Measurements from ENCODE around the gene RFX3.

RFX3 gene

DNA sequence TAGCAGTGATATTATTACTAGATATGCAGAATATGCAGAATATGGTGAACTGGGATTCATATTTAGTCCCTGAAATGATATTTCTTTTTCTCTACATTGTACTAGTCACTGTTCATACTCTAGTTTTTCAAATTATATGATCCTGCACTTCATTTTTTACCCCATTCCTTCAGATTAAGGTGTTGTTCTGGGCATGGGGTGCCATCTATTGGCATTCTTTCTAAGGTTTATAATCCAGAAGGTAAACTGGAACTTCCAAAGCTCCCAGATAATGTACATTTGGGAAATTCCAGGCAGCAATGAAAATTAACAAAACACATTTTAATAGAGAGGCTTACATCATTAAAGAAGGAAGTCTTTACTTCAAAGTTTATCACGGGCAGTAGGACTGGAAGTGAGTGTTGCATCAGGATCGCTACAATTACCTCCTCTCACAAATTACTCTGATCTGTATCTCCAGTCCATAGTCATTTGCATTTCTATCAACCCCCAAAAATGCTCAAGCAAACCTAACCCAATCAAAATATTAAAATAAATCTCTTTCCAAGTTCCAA is 12.5 kb downstream of the RFX3 start:
- no peak for DNase-seq

DNA sequence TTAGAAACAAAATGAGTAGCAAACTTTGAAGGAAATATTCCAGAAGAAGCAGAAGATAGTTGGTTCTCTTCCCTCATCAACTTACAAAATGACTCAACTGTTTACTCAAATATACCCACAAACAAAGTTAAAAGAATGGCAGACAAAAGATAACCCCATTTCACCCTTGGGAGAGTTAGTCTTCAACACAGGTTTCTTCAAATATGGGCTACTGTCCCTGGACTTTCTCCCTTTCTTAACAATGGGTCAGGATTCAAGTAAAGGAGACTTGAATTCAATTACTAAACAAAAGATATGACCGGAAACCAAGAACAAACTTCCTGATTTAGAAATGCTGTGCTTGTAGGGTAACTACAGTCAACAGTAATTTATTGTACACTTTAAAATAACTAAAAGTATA is 14.2 kb downstream of the RFX3 start:
- no peak for DNase-seq

DNA sequence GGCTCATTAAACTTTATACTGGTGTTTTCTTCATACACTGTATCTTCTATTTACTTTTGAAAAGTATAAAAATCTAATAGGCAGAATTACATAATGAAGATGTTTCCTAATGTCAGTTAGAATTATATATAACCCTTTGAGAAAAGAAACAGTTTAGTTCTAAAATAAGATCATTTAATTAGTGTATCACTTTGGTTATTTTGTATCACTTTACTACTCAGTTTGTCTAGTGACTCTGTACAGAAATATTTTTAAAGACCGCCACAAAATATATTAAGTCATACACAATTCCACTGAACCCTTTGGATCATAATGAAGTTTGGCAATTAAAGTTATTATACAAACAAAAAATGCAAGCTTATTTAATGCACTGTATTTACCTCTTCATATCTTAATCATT is 15.0 kb downstream of the RFX3 start:
- DNase-seq = no peak

DNA sequence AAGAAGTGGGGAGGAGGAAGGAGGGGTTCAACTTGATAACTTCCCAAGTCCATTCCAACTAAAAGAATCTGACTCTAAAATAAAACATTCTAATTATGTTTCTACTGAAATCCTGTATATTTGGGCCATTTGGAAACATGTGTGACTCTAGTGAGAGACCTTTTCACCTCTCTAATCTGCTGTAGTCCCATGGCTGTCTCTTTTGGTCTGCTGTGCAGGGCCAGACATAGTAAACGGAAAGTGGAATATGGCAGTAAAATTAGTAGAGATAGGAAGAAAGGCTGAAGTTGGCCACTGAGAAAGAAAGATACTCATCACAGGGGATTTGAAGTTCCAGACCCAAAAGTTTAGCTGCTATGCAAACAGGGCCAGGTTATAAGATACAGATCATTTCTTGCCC is 15.9 kb downstream of the RFX3 start:
- DNase-seq = no peak

DNA sequence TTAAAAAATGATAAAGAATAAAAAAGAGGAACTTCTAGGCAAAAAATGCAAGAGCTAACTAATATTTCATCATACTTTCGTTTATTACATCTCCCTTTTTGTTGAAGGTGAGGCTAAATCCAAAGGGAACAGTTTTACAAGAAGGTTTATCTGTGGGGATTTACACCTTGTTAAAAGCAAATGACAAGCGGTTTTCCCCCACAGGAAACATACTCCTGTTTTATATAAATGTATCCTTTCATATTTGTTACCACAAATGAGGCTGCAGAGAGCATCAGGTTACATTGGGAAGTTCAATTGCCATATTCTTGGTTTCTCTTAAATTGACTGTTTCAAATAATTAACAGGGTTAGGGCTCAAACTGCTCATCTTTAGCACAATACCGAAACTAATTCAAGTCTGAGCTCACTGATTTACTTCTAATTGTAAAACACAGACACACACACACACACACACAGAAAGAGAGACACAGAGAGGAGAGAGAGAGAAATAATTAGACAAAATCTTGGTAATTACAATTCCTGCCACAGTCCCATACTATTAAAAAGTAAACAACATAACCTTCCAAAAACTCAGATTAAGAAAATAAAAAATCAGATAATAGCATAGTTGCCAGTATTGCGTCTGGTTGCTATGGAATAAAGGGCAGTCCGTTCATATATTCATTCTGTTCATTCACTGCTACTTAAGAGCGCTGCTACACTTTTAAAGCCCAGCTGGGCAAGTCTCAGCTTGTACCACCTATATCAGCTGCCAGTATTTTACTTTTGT is 17.1 kb downstream of the RFX3 start:
- DNase-seq = no peak

DNA sequence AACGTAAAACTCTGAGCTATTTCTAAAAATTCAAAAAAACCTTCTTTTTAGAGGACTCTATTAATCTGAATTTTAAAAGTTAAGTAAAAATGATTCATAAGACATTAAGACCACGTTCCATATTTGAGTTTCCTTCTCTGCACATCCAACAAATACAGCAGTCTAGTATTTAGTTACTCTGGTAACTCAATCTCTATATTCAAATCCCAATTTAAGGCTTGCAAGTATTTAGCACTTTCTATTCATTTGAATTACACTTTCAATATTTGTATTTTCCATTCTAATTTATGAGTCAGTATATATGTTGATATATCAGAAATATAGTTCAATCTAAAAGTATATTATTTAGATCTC is 17.7 kb downstream of the RFX3 start:
- DNase-seq = no peak

DNA sequence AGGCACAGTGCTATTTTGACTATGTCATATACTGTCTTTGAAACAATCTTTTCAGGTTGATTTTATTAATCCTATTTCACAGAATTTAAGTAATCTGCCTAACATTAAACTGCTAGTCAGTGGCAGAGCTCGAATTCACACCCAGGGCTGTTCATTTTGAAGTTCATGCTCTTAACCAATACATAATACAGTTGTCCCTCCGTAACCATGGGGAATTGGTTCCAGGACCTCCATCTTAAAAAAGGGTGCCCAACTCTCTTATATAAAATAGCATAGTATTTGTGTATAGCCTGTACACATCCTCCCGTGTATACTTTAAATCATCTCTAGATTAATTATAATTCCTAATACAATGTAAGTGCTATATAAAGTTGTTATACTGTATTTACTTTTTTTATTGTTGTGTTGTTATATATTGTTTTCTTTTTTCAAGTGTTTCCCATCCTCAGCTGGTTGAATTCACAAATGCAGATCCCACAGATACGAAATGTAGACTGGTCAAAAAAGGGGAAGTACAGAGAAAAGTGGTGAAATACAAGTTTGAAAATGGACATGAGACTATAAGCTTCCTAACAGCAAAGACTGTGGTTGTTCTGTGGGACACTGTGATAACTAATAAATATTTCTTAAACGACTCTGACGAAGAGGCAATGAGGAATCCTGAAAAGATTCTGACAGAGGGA is 18.3 kb downstream of the RFX3 start:
- no peak for DNase-seq

DNA sequence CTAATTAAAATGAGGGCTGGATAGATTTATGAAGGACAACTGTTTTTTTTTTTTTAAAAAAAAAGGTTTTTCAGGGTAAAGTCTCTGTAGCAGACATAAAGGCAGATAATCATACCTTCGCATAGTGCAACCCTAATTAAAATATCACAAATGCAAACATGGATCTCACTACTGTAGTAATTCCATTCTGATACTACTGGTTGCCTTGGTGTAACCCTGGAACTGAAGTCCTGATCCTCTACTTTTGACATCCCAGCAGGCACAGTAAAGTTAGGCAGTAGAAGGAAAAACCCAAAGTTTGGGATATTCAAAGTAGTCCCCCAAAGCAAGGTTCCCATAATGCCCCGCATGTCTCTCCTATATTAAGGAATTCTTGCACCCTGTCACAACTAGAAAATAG is 19.6 kb downstream of the RFX3 start:
- DNase-seq = no peak

DNA sequence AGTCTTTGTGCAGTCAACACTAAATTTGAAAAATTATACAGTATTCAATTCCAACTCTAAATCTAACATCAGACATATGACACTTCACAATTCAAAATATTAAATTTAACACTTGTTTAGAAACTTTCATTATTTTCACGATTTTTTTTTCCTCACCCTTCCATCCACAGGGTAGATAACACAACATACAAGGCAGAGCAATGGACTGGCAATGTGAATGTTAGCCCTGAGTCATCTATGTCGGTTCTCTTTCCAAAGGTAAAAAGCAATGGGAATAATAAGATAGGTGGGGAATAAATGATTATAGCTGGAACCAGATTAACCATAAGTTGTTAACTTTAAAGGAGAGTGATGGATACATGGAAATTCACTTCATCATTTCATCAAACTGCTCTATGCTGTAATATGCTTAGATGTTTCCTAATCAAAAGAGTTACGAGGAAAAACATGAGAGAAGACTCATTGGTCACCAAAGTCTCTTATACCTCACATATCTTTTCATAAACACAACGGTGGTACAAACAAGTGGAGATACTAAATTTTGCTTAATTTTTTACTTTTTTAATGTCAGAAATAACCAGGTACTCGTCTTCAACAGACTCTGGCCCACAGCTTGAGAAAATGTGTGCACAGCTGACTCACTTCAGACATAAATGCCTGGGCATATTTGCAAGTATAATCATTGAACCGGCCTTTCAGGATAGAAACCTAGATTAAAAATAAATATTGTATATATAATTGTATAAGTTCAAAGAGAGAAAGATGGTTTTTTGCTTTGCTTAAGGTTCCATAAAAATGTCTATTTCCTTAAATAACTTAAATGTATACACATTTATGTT is 23.0 kb downstream of the RFX3 start:
- no peak for DNase-seq

DNA sequence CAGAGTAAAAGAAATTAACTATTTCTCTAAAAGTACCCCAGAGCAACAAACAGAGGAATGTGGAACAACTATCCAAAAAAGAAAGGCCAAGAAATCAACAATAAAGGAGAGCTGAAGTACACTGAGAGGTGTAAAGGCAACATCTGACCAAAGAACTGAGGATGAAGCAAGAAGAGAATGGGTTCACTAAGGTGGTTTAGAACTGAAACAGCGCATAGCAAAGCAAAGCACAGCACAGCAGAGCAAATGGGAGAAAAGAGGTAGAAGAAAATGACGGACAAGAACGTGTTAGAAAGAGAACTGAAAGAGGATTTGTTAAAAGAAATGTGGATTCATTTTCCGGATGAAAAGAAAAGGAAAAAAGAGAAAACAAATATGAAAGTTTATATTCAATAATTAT is 25.8 kb downstream of the RFX3 start:
- DNase-seq = no peak

DNA sequence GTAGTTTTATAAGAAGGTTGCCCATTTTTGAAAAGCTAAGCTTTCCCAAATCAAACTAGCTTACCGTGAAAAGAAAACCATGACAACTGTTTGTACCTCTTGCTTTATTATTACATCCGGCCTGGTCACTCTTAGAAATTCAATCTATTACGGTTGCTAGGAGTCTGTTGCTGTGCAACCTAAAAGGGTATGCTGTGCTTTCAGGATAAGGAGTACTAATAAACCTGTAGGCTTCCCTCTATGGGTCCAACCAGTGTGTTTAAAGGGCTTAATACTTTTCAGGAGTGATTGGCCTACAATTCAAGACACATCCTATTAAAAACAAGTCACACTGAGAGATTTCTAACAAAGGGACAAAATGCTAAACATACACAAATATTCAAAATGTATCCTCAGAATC is 27.1 kb downstream of the RFX3 start:
- no peak for DNase-seq

DNA sequence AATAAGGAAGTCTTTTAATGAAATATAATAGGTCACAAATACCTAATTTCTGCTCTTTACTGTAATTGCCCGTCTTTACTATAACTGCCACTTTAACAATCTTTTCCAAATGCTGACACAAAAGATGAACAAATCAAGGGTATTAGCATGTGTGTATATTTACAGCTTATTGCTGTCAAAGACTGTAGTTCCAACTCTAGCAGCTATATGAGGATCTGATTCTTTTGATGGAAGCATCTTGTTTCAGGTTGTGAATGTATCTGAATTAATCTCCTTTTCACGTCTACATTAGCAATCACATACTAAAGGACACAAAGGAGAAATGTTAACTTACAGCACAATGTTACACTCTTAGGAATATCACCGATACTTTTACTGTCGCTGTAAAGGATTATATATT is 27.9 kb downstream of the RFX3 start:
- no peak for DNase-seq

DNA sequence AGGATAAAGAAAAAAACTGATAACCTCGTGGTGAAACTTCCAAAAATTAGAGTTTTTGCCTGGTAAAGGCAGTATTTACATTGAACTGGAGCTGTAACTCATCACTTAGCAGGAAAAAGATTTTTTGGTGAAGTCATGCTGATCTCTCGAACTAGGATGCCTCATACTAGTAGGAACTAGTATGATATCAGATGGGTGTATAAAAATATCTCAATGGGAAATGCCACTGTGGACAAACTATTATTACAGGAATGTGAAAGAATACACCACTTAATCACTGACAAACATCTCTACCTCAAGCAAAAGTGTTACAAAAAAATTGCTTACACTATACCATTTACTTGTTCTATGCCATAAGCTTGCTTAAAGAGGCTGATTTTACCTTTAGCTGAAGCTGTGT is 28.4 kb downstream of the RFX3 start:
- DNase-seq = no peak

DNA sequence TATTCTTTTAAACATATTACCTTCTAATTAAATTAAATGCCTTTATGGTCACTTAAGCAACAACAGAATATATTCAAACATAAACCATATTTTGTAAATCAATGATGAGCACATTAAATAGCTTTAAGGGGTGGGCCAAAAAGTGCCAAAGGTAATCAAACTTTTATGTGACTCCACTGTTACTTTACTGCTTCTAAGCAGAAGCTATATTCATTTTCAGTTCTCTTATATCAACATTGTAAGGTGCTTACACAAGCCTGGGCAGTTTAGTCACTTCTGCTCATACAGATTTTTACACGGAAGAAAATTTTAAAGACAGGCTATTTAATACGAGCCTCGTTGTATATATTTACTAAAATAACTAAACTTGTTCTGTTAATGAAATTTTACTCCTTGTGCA is 29.9 kb downstream of the RFX3 start:
- no peak for DNase-seq

DNA sequence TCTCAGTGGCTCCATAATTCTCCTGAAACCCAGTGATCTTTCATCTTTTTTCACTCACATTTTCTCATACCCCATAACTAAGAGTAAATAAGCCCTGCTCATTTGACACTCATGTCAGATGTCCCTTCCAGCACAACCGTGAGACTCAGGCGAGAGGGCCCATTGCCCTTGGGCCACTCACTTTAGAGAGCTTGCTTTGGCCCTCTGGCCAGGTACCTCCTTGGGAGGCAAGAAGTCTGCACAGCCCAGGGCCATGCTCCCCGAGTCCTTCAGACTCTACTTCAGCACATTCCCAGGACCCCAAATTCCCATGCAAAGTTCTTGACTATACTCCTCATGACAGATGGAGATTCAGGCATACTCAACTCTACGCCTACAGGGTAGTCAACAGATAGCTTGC is 33.6 kb downstream of the RFX3 start:
- DNase-seq = no peak

DNA sequence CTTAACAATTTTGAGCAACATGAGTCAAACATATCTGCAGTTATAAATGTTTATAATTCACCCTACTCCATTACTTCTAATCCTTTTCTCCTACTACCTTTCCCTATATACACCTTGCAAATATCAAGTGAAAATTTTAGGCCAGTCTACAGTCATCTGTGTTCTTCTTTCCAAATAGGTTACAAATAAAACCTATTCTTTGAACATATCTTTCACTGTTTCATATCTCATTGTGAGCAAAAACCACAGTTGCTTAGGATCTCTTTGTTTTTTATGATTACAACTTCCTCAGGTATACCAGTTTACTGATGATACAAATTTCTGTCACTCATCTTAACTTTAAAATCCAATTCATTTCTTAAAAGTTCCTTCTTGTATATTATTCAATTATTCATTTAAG is 34.4 kb downstream of the RFX3 start:
- no peak for DNase-seq

DNA sequence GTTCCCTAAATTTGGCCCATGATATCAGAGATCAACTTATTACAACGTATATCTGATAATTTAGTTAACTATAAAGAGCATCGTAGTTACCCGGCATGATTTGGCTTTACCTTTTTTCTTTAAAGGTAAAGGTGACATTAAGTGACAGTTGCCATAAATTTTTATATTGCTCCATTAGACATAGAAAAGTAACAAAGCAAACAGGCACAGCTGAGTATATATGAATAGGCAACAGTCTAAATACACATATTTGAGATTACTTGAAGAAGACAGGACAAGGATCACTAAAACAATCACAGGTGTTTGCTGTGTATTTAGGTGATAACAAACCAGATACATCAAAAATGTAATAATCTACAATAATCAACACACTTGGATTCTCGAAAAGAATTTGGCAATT is 34.8 kb downstream of the RFX3 start:
- no peak for DNase-seq

DNA sequence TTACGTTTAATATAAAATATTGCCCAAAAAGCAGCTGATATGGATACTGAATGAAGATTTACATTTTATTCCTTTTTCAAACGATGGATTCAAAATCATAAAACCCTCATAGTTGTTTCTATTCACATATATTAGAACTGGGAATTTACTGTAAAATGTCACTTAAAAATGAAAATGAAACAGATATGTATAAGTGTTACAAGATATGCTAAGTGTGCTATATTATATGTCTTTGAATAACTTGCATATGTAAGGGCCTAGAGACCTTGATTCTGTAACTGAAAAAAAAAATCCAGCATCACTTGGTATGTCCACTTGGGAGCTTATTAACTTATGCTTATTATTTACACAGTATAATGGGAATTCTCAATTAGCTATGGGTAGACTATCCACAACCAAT is 43.2 kb downstream of the RFX3 start:
- DNase-seq = no peak

DNA sequence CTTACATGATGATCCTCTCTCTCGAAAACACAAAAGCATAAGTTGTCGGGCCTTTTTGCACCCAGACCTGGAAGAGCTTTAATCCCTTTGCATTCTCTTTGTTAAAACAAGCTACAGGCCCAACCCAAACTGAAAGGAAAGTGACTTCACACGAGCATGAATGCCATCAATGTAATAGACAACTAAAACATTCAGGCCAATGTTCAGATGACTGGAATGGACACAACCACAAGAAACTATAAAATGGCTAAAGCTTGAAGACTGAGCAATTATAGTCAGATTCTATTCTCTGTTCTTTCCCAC is 45.5 kb downstream of the RFX3 start:
- no peak for DNase-seq

DNA sequence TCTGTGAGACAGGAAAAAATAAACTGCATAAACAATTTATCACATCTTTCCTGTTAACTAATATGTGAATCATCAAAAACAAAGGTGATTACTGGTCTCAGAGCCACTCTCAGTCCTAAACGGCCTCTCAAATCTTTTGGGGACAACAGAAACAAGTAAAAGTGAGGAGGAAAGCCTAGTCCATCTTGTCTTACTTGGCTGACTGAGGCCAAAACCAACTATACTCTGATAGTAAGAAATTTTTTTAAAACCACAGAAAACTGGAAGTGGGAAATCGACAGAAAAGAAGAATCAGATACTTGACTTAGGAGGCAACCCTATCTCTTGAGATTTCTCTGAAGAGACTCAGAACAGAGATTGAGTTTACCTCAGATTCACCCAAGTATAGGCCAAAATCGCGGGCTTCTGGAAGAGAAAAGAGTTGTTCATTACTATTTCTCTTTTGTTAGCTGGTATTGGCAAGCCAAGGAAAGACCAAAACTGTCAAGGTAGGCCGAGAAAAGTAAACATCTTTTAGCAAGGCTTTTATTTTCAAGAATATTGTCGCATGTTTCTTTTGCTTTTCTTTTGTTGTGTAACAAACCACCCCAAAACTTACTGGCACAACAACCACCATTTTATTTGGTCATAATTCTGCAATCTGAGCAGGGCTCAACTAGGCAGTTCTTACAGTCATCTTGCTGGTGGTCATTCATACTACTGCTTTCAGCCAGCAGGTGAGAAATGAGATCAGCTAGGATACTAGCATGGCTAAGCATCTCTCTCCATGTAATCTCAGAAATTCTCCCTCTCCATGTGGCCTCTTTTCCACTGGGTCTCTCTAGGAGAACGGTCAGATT is 46.1 kb downstream of the RFX3 start:
- DNase-seq = no peak

DNA sequence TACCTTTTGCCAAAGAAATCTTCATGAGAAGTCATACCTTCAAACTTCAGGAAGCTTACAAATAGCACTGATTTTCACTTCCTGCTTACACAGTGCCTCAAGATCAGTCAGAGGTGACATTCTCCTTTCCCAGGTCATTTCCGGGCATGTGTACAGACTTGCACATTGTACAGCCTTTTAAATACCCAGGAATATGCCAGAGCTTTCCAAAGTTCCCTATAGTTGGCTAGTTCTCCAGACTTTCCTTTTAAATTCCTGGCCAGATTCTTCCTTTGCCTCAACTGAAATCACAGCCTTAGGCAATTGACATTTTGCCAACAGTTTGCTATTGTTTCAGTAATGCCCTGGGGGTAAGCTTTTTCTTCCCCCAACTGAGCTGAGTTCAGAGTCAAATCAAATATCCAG is 47.2 kb downstream of the RFX3 start:
- no peak for DNase-seq

DNA sequence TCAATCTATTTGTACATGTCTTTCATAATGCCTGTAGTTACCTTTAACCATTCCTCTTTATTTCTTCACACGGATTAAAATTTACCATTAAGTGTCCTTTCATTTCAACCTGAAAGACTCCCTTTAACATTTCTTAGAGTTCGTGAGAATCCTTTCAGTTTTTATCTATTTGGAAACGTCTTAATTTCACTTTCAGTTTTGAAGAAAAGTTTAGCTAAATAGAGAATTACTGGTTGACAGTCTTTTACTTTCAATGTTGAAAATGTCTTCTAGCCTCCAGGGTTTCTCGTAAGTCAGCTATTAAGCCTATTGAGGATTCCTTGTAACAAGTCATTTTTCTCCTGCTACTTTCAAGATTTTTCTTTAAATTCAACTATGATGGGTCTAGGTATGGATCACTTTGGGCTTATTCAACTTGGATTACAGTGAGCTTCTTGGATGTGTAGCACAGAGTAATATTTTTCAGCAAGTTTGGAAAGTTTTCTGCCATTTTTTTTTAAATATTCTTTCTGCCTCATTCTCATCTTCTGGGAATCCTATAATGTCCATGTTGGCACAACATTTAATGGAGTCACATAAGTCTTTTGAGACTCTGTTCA is 48.5 kb downstream of the RFX3 start:
- DNase-seq = no peak
